H1 (cell line): ENCODE results near the gene CDC42SE2. TPM values are rescaled to one million over a fixed set of nuclear protein-coding genes. Genes with fewer than 3 reads are reported as not detected.

ENCODE experiments used
- CTCF ChIA-PET: fragments of 300-600 bp; sonication (Branson Sonifier 250); formaldehyde crosslinking; loops from one replicate; lab custom pipeline; 2021; ENCODE audit not compliant: partially characterized antibody; lab: Charles Lee
- POLR2A ChIA-PET: fragments of 300-600 bp; sonication (Branson Sonifier 250); formaldehyde crosslinking; loops from one replicate; lab custom pipeline; 2021; ENCODE audit warnings: inconsistent platforms; ENCODE audit not compliant: partially characterized antibody; lab: Charles Lee
- DNase-seq, 2 experiments: peaks; one replicate each; pipeline versions ENCODE4 v3.0.0 to v3.0.0-alpha.2; 2010 to 2022; ENCODE audit warnings: low spot score in 2 of 2, low read depth in 1 of 2, mixed read lengths in 1 of 2
- FAIRE-seq: peaks from 2 replicates; lab custom pipeline; 2011; peaks lifted over from hg19 to GRCh38; lab: Jason Lieb, UNC
- H2AFZ ChIP-seq: 2 replicates; pipeline ENCODE4 v1.8.1; 2012; ENCODE audit warnings: low read length, inconsistent platforms
- H2AK5ac ChIP-seq: 2 replicates; pipeline ENCODE4 v1.6.1; 2013; ENCODE audit warnings: low read depth, low read length
- H2BK120ac ChIP-seq: replicated peaks from 2 replicates; pipeline ENCODE3; 2013; ENCODE audit warnings: low read depth, low read length, inconsistent platforms
- H2BK12ac ChIP-seq: 2 replicates; pipeline ENCODE4 v1.6.1; 2013; ENCODE audit warnings: low read depth, low read length
- H2BK15ac ChIP-seq: 2 replicates; pipeline ENCODE4 v1.6.1; 2013; ENCODE audit warnings: low read length
- H2BK20ac ChIP-seq: 2 replicates; pipeline ENCODE4 v1.6.1; 2013; ENCODE audit warnings: low read length
- H2BK5ac ChIP-seq: 2 replicates; pipeline ENCODE4 v1.6.1; 2013; ENCODE audit warnings: low read depth, low read length
- H3K14ac ChIP-seq: 2 replicates; pipeline ENCODE4 v1.6.1; 2013; ENCODE audit warnings: inconsistent platforms; ENCODE audit not compliant: insufficient read length
- H3K18ac ChIP-seq: 2 replicates; pipeline ENCODE4 v1.6.1; 2013; ENCODE audit warnings: low read length; ENCODE audit errors: extremely low read depth
- H3K23ac ChIP-seq: 2 replicates; pipeline ENCODE4 v1.6.1; 2013; ENCODE audit warnings: inconsistent platforms; ENCODE audit not compliant: insufficient read length
- H3K23me2 ChIP-seq: 2 replicates; pipeline ENCODE4 v1.6.1; 2013; ENCODE audit warnings: low read depth, low read length
- H3K27ac ChIP-seq: 2 replicates; pipeline ENCODE4 v1.6.1; 2011; ENCODE audit warnings: low read depth, low read length, inconsistent platforms
- H3K27me3 ChIP-seq, 4 experiments: replicated peaks in 1 of 4; 1 replicate in 1 of 4; 2 replicates in 3 of 4; pipeline versions ENCODE4 v1.6.1 to v1.8.1; 2011 to 2013; ENCODE audit warnings: low read length in 3 of 4, mild to moderate bottlenecking in 3 of 4, inconsistent platforms in 2 of 4, mixed read lengths in 2 of 4, moderate library complexity in 1 of 4; ENCODE audit not compliant: control insufficient read depth in 3 of 4, insufficient read depth in 3 of 4; ENCODE audit errors: extremely low read depth in 1 of 4
- H3K36me3 ChIP-seq, 4 experiments: 2 replicates each; pipeline versions ENCODE4 v1.6.1 to v1.8.1; 2011 to 2013; ENCODE audit warnings: mild to moderate bottlenecking in 4 of 4, low read length in 3 of 4, moderate library complexity in 2 of 4, control low read depth in 1 of 4, inconsistent platforms in 1 of 4; ENCODE audit not compliant: insufficient read depth in 4 of 4, control insufficient read depth in 2 of 4
- H3K4ac ChIP-seq: replicated peaks from 2 replicates; pipeline ENCODE3; 2013; ENCODE audit warnings: low read length, low read depth, mixed read lengths, inconsistent platforms; ENCODE audit not compliant: insufficient read length
- H3K4me1 ChIP-seq, 4 experiments: replicated peaks in 1 of 4; 1 replicate in 1 of 4; 2 replicates in 3 of 4; pipeline versions ENCODE4 v1.6.1 to v1.8.1; 2011 to 2013; ENCODE audit warnings: low read length in 3 of 4, inconsistent platforms in 2 of 4, mixed read lengths in 1 of 4; ENCODE audit not compliant: insufficient read depth in 4 of 4, control insufficient read depth in 3 of 4
- H3K4me2 ChIP-seq, 2 experiments: 2 replicates each; pipeline versions ENCODE4 v1.6.1 to v1.8.1; 2011 to 2013; ENCODE audit warnings: low read depth in 2 of 2, low read length in 2 of 2, control low read depth in 1 of 2, inconsistent platforms in 1 of 2, mild to moderate bottlenecking in 1 of 2; ENCODE audit not compliant: insufficient read depth in 1 of 2
- H3K4me3 ChIP-seq, 4 experiments: fragments of 200-600, 300-600 bp in 1 of 4; sonication (generic), shearing (Covaris generic), sonication (Bioruptor Twin) in 1 of 4; 2 replicates each; pipeline versions ENCODE4 v1.5.1 to v1.8.1; 2011 to 2016; ENCODE audit warnings: low read length in 4 of 4, low read depth in 3 of 4, control low read depth in 2 of 4, inconsistent platforms in 2 of 4, mild to moderate bottlenecking in 2 of 4, mixed read lengths in 1 of 4, moderate library complexity in 1 of 4; ENCODE audit not compliant: insufficient read depth in 2 of 4; ENCODE audit errors: extremely low read depth in 1 of 4
- H3K56ac ChIP-seq: replicated peaks from 2 replicates; pipeline ENCODE3; 2013; ENCODE audit warnings: low read depth, mild to moderate bottlenecking, mixed read lengths, low read length, inconsistent platforms; ENCODE audit not compliant: insufficient read length
- H3K79me1 ChIP-seq: 2 replicates; pipeline ENCODE4 v1.6.1; 2013; ENCODE audit warnings: low read depth, low read length, control low read depth
- H3K79me2 ChIP-seq, 2 experiments: 2 replicates each; pipeline versions ENCODE4 v1.6.1 to v1.8.1; 2012 to 2013; ENCODE audit warnings: low read length in 2 of 2, mild to moderate bottlenecking in 2 of 2, inconsistent platforms in 1 of 2; ENCODE audit not compliant: insufficient read depth in 2 of 2, control insufficient read depth in 1 of 2
- H3K9ac ChIP-seq, 4 experiments: replicated peaks in 1 of 4; 1 replicate in 1 of 4; 2 replicates in 3 of 4; pipeline versions ENCODE4 v1.6.1 to v1.8.1; 2011 to 2013; ENCODE audit warnings: low read depth in 3 of 4, low read length in 3 of 4, control low read depth in 2 of 4, mild to moderate bottlenecking in 2 of 4, moderate library complexity in 2 of 4, inconsistent platforms in 1 of 4; ENCODE audit errors: extremely low read depth in 1 of 4
- H3K9me3 ChIP-seq, 2 experiments: 2 replicates each; pipeline versions ENCODE4 v1.6.1 to v1.8.1; 2012 to 2013; ENCODE audit warnings: mild to moderate bottlenecking in 2 of 2, moderate library complexity in 2 of 2, control low read depth in 1 of 2, inconsistent platforms in 1 of 2, low read depth in 1 of 2, low read length in 1 of 2, mixed read lengths in 1 of 2; ENCODE audit not compliant: insufficient read depth in 2 of 2
- H4K20me1 ChIP-seq, 2 experiments: replicated peaks in 1 of 2; 2 replicates each; pipeline versions ENCODE3 to v1.8.1; 2011 to 2013; ENCODE audit warnings: inconsistent platforms in 2 of 2, low read length in 2 of 2, mild to moderate bottlenecking in 1 of 2; ENCODE audit not compliant: insufficient read depth in 2 of 2, control insufficient read depth in 1 of 2
- H4K5ac ChIP-seq: 2 replicates; pipeline ENCODE4 v1.6.1; 2013; ENCODE audit warnings: low read length, low read depth, mixed read lengths, inconsistent platforms; ENCODE audit not compliant: insufficient read length
- H4K8ac ChIP-seq: 2 replicates; pipeline ENCODE4 v1.8.0; 2013; ENCODE audit warnings: mild to moderate bottlenecking, moderate library complexity, low read length, inconsistent platforms; ENCODE audit not compliant: insufficient read depth; ENCODE audit errors: extremely low read depth
- H4K91ac ChIP-seq: replicated peaks from 2 replicates; pipeline ENCODE3; 2013; ENCODE audit warnings: low read length, mixed read lengths, inconsistent platforms; ENCODE audit not compliant: insufficient read length
- ASH2L ChIP-seq: fragments of 200-600, 300-600 bp; sonication (generic); IDR thresholded peaks from one replicate; pipeline ENCODE4 v1.7.1; 2017; ENCODE audit warnings: low read length
- BRCA1 ChIP-seq: IDR thresholded peaks from 2 replicates; pipeline ENCODE4 v1.6.1; 2012; ENCODE audit warnings: low read depth, low read length, improper control_type of control experiment
- CREB1 ChIP-seq: IDR thresholded peaks from 2 replicates; pipeline ENCODE4 v1.6.1; 2012; ENCODE audit warnings: inconsistent platforms
- HDAC2 ChIP-seq, 2 experiments: fragments of 300-600 bp in 1 of 2; sonication (generic) in 1 of 2; IDR thresholded peaks; 2 replicates each; pipeline ENCODE4 v1.6.1; 2011 to 2012; ENCODE audit warnings: low read depth in 2 of 2, low read length in 2 of 2, mild to moderate bottlenecking in 2 of 2, moderate library complexity in 2 of 2, borderline replicate concordance in 1 of 2, inconsistent platforms in 1 of 2
- polyA plus RNA-seq, 7 experiments: library from polyadenylated mRNA; depleted of rRNA in 3 of 7; stranded (reverse) in 5 of 7; unstranded in 2 of 7; fragments of >200 nt in 5 of 7; fragments of 200-250 nt in 2 of 7; gene quantifications; 1 replicate in 5 of 7; 2 replicates in 1 of 7; 4 replicates in 1 of 7; pipeline versions ENCODE4 v1.2.1 to v1.2.3, GENCODE V29; 2011 to 2013; ENCODE audit warnings: missing spikeins in 2 of 7, mixed read lengths in 2 of 7
- total RNA-seq: library from RNA; stranded (reverse); fragmentation: NEBNext Ultra II Directional; extraction: Animal tissue kit (Norgen Biotek cat#: 25700); gene quantifications from 2 replicates; pipeline ENCODE4 v1.2.1, GENCODE V29; 2021
- TF ChIP-seq, protein P1 (sequence below): IDR thresholded peaks from 2 replicates; pipeline ENCODE4 v1.6.1; 2011; ENCODE audit warnings: low read depth, mild to moderate bottlenecking, low read length; ENCODE audit not compliant: insufficient read depth

Gene CDC42SE2
- total and polyA plus RNA-seq, 2 of the 8 experiments (the other 6 are each of a cell fraction or from before 2014, with no cell fraction given) = 16.7 to 30.8 TPM

GRCh38 chr5:131378721-131379541 lies 115.1 kb downstream of the CDC42SE2 start:
- Histone ChIP-seq H3K36me3 (no peaks in the 10 kb centered on the region), H3K56ac (no peak overlapping the region), H3K9ac (no peak overlapping the region), H3K4me3 (no peak overlapping the region), H3K4me2 (no peak overlapping the region), H3K79me1 (no peaks in the 10 kb centered on the region; the same call in 1 of the 2 replicates), H3K14ac (no peak overlapping the region), H3K4me1 (peaks cover 0 to 4% (median 0%) of the 10 kb centered on the region in 4 experiments; a peak in 1 of 7 replicates), H2AFZ (no peak overlapping the region), H2AK5ac (no peak overlapping the region), H2BK20ac (no peak overlapping the region), H3K9me3 (no peaks in the 10 kb centered on the region), H3K27ac (no peak overlapping the region), H4K5ac (no peak overlapping the region), H3K23me2 (no peaks in the 10 kb centered on the region), H2BK120ac (no peak overlapping the region), H4K8ac (no peak overlapping the region), H3K79me2 (0 out of 4 replicates have a peak, but pooled peaks cover 0 to 2% of the 10 kb centered on the region in 2 experiments), H3K4ac (no peak overlapping the region)
- DNase-seq (no peak), FAIRE-seq (no peak)
- ChIA-PET CTCF (interaction anchor here (1.0 to 1.7 kb wide), 3 partner anchors 10 to 120 kb away, joined by 3 to 5 read pairs (median 3); no protein-coding TSS in a partner anchor), POLR2A (interaction anchor here (1.1 kb wide), 1 partner anchor 12 kb away, joined by 3 read pairs; no protein-coding TSS in a partner anchor)
- no peak for TF ChIP-seq BRCA1
- no peak for TF ChIP-seq HDAC2 (IDR thresholded peaks at IDR 0.05; ENCODE audit: borderline replicate concordance in 1 of 2, low read depth in 2 of 2, low read length in 2 of 2)
- TF ChIP-seq CREB1 = no peak
- TF ChIP-seq ASH2L = no peak
- TF ChIP-seq, protein P1, sequence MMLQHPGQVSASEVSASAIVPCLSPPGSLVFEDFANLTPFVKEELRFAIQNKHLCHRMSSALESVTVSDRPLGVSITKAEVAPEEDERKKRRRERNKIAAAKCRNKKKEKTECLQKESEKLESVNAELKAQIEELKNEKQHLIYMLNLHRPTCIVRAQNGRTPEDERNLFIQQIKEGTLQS = no peak
- TF ChIP-seq, all 59 proteins: peak for 0
- Histone ChIP-seq H2BK15ac (no peak overlapping the region), H4K20me1 (peaks cover 0 to 6% of the 10 kb centered on the region in 2 experiments), H4K91ac (no peak overlapping the region), H3K18ac (no peak overlapping the region), H3K27me3 (no peaks in the 10 kb centered on the region), H3K23ac (no peak overlapping the region), H2BK12ac (no peak overlapping the region), H2BK5ac (no peak overlapping the region)
